Karpas-422 (cell line): ENCODE data around the gene FOLR1. TPM values are rescaled to one million over a fixed set of nuclear protein-coding genes. Genes with fewer than 3 reads are reported as not detected.

Source experiments
- DNase-seq: peaks from one replicate; pipeline ENCODE4 v3.0.0-alpha.2; 2015
- H2AFZ ChIP-seq: fragments of 200-600 bp; sonication (generic); 2 replicates; pipeline ENCODE4 v1.6.1; 2014; ENCODE audit warnings: antibody characterized with exemption, low read length, mixed read lengths
- H3K27ac ChIP-seq: fragments of 200-600 bp; sonication (generic); 2 replicates; pipeline ENCODE4 v1.5.1; 2014; ENCODE audit warnings: mild to moderate bottlenecking, low read length, moderate library complexity
- H3K27me3 ChIP-seq: fragments of 200-600 bp; sonication (generic); 2 replicates; pipeline ENCODE4 v1.6.1; 2014; ENCODE audit warnings: low read length, mixed read lengths
- H3K36me3 ChIP-seq: fragments of 200-600 bp; sonication (generic); 2 replicates; pipeline ENCODE4 v1.6.1; 2014; ENCODE audit warnings: low read length, mixed read lengths; ENCODE audit not compliant: insufficient read depth
- H3K4me1 ChIP-seq: fragments of 200-600 bp; sonication (generic); 2 replicates; pipeline ENCODE4 v1.6.1; 2014; ENCODE audit warnings: mild to moderate bottlenecking, low read length, mixed read lengths
- H3K4me2 ChIP-seq: fragments of 200-600 bp; sonication (generic); 2 replicates; pipeline ENCODE4 v1.6.1; 2014; ENCODE audit warnings: low read length, low read depth, mild to moderate bottlenecking; ENCODE audit not compliant: poor library complexity, severe bottlenecking
- H3K4me3 ChIP-seq: fragments of 200-600 bp; sonication (generic); 2 replicates; pipeline ENCODE4 v1.5.1; 2014; ENCODE audit warnings: mild to moderate bottlenecking, antibody characterized with exemption, low read length, mixed read lengths
- H3K79me2 ChIP-seq: fragments of 200-600 bp; sonication (generic); 2 replicates; pipeline ENCODE4 v1.6.1; 2014; ENCODE audit warnings: mild to moderate bottlenecking, low read length, mixed read lengths
- H3K9ac ChIP-seq: fragments of 200-600 bp; sonication (generic); 2 replicates; pipeline ENCODE4 v1.6.0; 2014; ENCODE audit warnings: low read length
- H3K9me2 ChIP-seq: fragments of 200-600 bp; sonication (generic), shearing (Covaris generic); replicated peaks from 2 replicates; pipeline ENCODE4 v1.6.0; 2014; ENCODE audit warnings: mild to moderate bottlenecking, low read length, moderate library complexity; ENCODE audit not compliant: insufficient read depth
- H3K9me3 ChIP-seq: fragments of 300-700, 200-600 bp; sonication (generic); 2 replicates; pipeline ENCODE4 v1.6.1; 2014; ENCODE audit warnings: low read length, mixed read lengths
- H4K20me1 ChIP-seq: fragments of 200-600 bp; sonication (generic); 2 replicates; pipeline ENCODE4 v1.6.1; 2014; ENCODE audit warnings: mild to moderate bottlenecking, antibody characterized with exemption, low read length, low read depth; ENCODE audit not compliant: insufficient read depth
- total RNA-seq: library from RNA; depleted of rRNA; stranded (reverse); fragments of >200 nt; shearing (Covaris generic); gene quantifications from 2 replicates; pipeline ENCODE4 v1.2.3, GENCODE V29; 2014; ENCODE audit warnings: low replicate concordance

Gene FOLR1
- total RNA-seq, 1 experiment from 2014 or later, result not detected

DNA sequence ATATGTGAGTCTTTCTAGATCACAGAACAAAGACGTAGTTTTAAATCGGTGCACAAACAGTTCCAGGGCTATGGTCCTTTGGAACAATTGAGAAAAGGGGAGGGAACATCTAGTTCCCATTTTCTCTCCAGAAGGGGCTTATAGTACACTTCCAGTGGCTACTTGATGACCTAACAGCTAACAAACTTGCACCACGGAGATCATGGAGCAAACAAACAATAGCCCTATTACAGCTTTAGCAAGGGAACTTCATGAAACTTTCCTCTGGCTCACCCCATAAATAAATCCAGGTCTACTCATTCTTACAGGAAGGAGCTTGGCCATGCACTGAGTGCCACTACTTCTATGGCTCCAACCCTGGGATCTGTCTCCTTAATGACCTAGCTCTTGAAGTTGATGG is 16.3 kb downstream of the FOLR1 start:
- DNase-seq, result no peak
- Histone ChIP-seq H3K4me3 (no peak overlapping the region), H3K4me2 (no peak overlapping the region), H4K20me1 (no peaks in the 10 kb centered on the region), H3K4me1 (no peaks in the 10 kb centered on the region), H3K27ac (no peak overlapping the region), H2AFZ (no peak overlapping the region), H3K9me3 (no peaks in the 10 kb centered on the region; the same call in 1 of the 2 replicates), H3K36me3 (no peaks in the 10 kb centered on the region), H3K9me2 (no peaks in the 10 kb centered on the region), H3K27me3 (no peaks in the 10 kb centered on the region), H3K79me2 (no peaks in the 10 kb centered on the region), H3K9ac (no peak overlapping the region)

DNA sequence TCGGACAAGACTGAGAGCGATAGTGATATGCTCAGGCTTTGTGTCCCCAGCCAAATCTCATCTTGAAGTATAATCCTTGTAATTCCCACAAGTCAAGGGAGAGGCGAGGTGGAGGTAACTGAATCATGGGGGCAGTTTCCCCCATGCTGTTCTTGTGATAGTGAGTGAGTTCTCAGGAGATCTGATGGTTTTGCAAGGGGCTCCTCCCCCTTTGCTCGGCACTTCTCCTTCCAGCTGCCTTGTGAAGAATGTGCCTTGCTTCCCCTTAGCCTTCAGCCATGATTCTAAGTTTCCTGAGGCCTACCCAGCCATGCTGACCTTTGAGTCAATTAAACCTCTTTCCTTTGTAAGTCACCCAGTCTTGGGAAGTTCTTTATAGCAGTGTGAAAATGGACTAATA is 17.2 kb downstream of the FOLR1 start:
- no peaks in the 10 kb centered on the region for H3K36me3 ChIP-seq

DNA sequence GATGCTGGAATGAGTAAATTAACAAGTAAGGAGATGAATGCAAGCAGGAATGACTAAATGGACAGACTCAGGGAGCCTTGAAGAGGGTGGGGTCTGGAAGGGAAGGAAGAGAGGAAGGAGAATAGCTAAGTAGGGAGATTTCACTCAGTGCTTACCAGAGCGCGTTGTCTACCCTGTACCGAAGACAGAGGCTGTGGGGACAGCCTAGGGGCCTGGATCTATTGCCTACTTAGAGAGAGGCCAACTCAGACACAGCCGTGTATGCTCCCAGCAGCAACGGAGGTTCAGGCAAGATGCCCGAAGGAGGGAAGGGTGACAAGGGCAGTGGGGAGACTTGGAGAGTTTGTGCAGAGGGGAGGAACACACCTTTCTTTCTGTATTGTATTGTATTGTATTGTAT is 24.7 kb downstream of the FOLR1 start, which contains the start of gene FOLR2:
Gene FOLR2 (plus strand): TSS at position 157 of the 400 bp plus-strand sequence. CDS start 1,791 bp downstream, outside the sequence.
- no peak within 1 kb of the TSS for H3K27ac ChIP-seq
- H3K4me3 ChIP-seq, result no peak within 1 kb of the TSS
- no peaks in the 10 kb centered on the region for H3K27me3 ChIP-seq
- H3K4me1 ChIP-seq, result peaks cover 18% of the 10 kb centered on the region
- H3K9me3 ChIP-seq, result no peaks in the 10 kb centered on the region
- no peak for DNase-seq
- H3K9me2 ChIP-seq, result no peaks in the 10 kb centered on the region
- no peak within 1 kb of the TSS for H2AFZ ChIP-seq
- no peaks in the 10 kb centered on the region for H3K36me3 ChIP-seq
- H3K4me2 ChIP-seq, result no peak within 1 kb of the TSS
- no peaks in the 10 kb centered on the region for H4K20me1 ChIP-seq
- H3K9ac ChIP-seq, result no peak within 1 kb of the TSS
- no peaks in the 10 kb centered on the region for H3K79me2 ChIP-seq

More for the DNA sequence above, 17.2 kb downstream of the FOLR1 start:
- H3K27ac ChIP-seq, result no peak overlapping the region
- no peaks in the 10 kb centered on the region for H4K20me1 ChIP-seq
- no peak overlapping the region for H3K4me3 ChIP-seq
- H3K9me2 ChIP-seq, result no peaks in the 10 kb centered on the region
- no peak overlapping the region for H3K4me2 ChIP-seq
- no peak for DNase-seq
- no peak overlapping the region for H3K9ac ChIP-seq
- no peaks in the 10 kb centered on the region for H3K4me1 ChIP-seq
- H2AFZ ChIP-seq, result no peak overlapping the region
- no peaks in the 10 kb centered on the region for H3K79me2 ChIP-seq
- no peaks in the 10 kb centered on the region; the same call in 1 of the 2 replicates for H3K9me3 ChIP-seq
- no peaks in the 10 kb centered on the region for H3K27me3 ChIP-seq

DNA sequence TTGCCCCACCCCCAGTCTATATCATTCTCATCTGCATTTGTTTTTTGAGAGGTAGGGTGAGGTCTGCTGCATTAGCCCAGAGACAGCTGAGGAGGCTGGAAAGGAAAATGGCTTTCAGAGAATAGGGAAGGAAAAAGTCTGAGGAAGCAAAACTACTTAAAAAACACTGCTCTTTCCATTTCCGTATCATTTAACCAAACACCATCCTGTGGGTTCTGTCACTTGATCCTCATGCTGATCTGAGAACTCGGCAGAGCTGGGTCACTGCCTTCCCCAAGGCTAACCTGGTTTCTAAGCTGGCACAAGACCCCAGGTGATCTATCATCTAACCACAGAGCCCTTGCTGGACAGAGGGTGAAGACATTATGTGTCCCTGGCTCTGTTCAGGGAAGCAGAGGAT is 25.9 kb downstream of the FOLR1 start:
- no peak overlapping the region for H3K4me2 ChIP-seq
- no peaks in the 10 kb centered on the region for H3K27me3 ChIP-seq
- no peaks in the 10 kb centered on the region for H3K36me3 ChIP-seq
- no peak overlapping the region for H3K9ac ChIP-seq
- H3K9me2 ChIP-seq, result no peaks in the 10 kb centered on the region
- H4K20me1 ChIP-seq, result no peaks in the 10 kb centered on the region
- H2AFZ ChIP-seq, result no peak overlapping the region
- H3K9me3 ChIP-seq, result no peaks in the 10 kb centered on the region
- H3K27ac ChIP-seq, result no peak overlapping the region
- no peak for DNase-seq
- peaks cover 30% of the 10 kb centered on the region for H3K4me1 ChIP-seq
- H3K4me3 ChIP-seq, result no peak overlapping the region
- no peaks in the 10 kb centered on the region for H3K79me2 ChIP-seq

DNA sequence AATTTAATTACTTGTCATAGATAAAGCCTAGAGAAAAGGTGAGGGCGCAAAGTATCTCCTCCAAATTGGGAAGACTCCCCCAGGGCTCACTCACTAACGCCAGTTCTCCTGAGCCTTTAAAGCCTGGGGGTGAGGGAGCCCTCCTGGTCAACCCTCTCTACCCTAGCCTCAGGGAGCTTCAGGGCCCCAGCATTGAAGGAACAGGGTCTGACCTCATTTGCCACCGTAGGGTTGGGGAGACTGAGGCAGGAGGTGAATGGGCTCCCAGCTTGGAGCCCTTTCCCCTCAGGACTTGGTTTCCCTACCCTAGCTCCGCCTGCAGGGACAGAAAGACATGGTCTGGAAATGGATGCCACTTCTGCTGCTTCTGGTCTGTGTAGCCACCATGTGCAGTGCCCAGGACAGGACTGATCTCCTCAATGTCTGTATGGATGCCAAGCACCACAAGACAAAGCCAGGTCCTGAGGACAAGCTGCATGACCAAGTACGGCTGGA is 26.4 kb downstream of the FOLR1 start:
- H3K9me3 ChIP-seq, result no peaks in the 10 kb centered on the region
- no peak overlapping the region for H3K4me2 ChIP-seq
- peaks cover 32% of the 10 kb centered on the region for H3K4me1 ChIP-seq
- no peak for DNase-seq
- H3K79me2 ChIP-seq, result no peaks in the 10 kb centered on the region
- H3K9ac ChIP-seq, result no peak overlapping the region
- H3K4me3 ChIP-seq, result no peak overlapping the region
- no peaks in the 10 kb centered on the region for H3K9me2 ChIP-seq
- no peaks in the 10 kb centered on the region for H4K20me1 ChIP-seq
- no peaks in the 10 kb centered on the region for H3K36me3 ChIP-seq
- H3K27ac ChIP-seq, result no peak overlapping the region
- H3K27me3 ChIP-seq, result no peaks in the 10 kb centered on the region
- no peak overlapping the region for H2AFZ ChIP-seq

DNA sequence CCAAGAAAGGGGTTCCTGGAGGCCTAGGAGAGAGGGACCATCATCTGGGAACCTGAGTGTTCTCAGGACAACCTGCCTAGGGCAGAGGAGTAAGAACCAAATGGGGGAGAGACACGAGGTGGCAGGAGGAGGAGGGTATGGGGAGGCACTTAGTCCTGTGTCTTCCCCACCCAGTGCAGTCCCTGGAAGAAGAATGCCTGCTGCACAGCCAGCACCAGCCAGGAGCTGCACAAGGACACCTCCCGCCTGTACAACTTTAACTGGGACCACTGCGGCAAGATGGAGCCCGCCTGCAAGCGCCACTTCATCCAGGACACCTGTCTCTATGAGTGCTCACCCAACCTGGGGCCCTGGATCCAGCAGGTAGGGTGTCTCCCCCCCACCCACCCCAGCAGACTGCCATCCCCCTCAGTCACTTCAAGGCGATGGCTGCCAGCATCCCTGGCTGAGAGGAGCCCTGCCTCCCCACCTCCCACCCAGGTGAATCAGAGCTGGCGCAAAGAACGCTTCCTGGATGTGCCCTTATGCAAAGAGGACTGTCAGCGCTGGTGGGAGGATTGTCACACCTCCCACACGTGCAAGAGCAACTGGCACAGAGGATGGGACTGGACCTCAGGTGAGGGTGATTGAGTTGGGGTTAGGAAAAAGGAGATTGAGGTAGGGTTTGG is 28.9 kb downstream of the FOLR1 start:
- Histone ChIP-seq H2AFZ (peak overlapping the region; percentile 80; the same call in 1 of the 2 replicates), H3K4me2 (peak overlapping the region; percentile 100), H3K9ac (peak overlapping the region; percentile 97), H4K20me1 (no peaks in the 10 kb centered on the region), H3K27ac (no peak overlapping the region), H3K9me2 (no peaks in the 10 kb centered on the region), H3K4me1 (peaks cover 38% of the 10 kb centered on the region), H3K79me2 (peaks cover 17% of the 10 kb centered on the region), H3K4me3 (peak overlapping the region; percentile 99; the same call in 1 of the 2 replicates), H3K36me3 (no peaks in the 10 kb centered on the region), H3K9me3 (no peaks in the 10 kb centered on the region), H3K27me3 (no peaks in the 10 kb centered on the region)
- DNase-seq, result peak; percentile 69

DNA sequence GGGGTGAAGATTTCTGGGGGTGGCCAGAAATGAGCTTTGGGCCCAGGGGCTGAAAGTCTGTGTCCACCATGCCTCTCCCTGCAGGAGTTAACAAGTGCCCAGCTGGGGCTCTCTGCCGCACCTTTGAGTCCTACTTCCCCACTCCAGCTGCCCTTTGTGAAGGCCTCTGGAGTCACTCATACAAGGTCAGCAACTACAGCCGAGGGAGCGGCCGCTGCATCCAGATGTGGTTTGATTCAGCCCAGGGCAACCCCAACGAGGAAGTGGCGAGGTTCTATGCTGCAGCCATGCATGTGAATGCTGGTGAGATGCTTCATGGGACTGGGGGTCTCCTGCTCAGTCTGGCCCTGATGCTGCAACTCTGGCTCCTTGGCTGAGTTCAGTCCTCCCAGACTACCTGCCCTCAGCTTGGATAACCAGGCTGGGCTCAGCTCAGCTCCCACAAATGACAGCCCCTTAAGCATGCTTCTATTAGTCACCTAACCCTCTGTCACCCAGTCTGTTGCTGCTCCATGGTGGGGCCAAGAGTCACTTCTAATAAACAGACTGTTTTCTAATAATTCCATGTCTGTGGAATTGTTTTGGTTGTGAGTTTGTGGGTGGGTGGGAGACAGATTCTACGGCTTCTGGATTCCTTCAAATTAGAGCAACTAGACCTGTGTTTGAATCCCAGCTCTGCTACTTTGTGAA is 29.6 kb downstream of the FOLR1 start:
- Histone ChIP-seq H3K9me3 (no peaks in the 10 kb centered on the region), H3K4me1 (peaks cover 44% of the 10 kb centered on the region), H3K4me2 (peak overlapping the region; percentile 100), H3K27me3 (no peaks in the 10 kb centered on the region), H4K20me1 (no peaks in the 10 kb centered on the region), H2AFZ (peak overlapping the region; percentile 80; the same call in 1 of the 2 replicates), H3K9ac (peak overlapping the region; percentile 97), H3K27ac (no peak overlapping the region), H3K9me2 (no peaks in the 10 kb centered on the region), H3K79me2 (peaks cover 21% of the 10 kb centered on the region), H3K4me3 (peak overlapping the region; percentile 99; the same call in 1 of the 2 replicates), H3K36me3 (no peaks in the 10 kb centered on the region)
- DNase-seq, result peak; percentile 65
